SIG-M5 treated with dmso at 0.1 percent for 504 hours (cell line): ENCODE data around the gene SPDYE6.
A peak's percentile ranks its signal among the peaks of the same experiment; 100 is the strongest.
"Not testable (repeated sequence)": the region's sequence is repeated elsewhere in the genome, so short reads cannot be mapped to it uniquely, and the experiment has no call there.

Experiments used
- DNase-seq: peaks from one replicate; lab custom pipeline; 2025; ENCODE audit not compliant: unreplicated experiment; lab: John Stamatoyannopoulos, UW

SPDYE6 gene

DNA sequence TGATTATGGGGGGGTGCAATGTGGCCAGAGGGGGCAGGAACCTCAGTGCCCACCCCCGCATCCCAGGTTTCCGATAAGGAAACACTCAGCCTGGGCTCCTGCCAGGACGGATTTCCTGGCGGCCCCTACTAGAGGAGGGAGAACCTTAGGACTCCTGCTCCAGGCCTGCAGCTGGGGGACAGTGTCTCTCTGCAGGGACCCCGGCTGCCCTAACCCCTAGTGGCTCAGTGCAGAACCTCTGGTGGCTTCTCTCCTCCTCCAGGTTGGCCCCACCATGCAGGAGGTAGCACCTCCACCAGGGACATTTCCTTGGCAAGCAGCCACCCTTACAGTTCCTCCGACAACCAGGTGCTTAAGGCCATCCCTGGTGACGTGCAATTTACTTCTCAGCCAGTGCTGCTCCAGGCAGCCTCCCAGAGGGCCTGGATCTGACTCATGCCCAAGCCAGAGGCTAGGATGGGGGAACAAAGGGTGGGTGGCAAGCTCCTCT, 37.7 kb downstream of the SPDYE6 start:
- DNase-seq: peak; percentile 50

DNA sequence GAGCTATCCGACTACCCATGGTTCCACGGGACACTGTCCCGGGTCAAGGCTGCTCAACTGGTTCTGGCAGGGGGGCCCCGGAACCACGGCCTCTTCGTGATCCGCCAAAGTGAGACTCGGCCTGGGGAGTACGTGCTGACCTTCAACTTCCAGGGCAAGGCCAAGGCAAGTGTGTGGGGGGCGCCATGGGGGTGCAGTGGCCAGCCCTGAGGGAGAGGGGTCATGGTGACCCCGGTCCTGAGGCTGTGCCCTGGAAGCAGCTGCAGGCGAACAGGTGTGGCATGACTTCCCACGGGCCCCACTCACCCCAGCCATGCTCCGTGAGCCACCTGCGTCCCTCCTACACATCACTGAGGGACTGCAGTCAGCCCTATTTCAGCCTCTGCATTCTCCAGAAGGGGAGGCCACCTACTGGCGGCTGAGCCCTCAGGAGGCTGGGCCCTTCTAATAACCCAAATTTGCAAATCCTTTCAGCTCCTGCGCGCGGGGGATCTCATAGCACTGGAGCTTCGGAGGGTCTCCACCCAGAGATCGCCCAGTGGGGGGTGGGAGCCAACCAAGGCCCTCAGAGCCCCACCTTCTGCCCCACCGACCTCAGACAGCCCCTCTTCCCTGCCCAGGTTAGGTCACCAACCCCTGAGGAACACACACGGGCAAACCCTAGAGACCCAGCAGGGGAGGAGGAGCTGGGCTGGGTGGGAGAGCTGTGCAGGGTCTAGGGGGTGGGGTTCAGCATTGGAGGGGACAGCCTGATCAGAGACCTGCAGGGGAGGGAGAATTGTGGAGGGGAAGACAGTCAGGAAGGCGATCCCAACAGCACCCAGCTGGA, 38.8 kb downstream of the SPDYE6 start:
- no peak for DNase-seq

DNA sequence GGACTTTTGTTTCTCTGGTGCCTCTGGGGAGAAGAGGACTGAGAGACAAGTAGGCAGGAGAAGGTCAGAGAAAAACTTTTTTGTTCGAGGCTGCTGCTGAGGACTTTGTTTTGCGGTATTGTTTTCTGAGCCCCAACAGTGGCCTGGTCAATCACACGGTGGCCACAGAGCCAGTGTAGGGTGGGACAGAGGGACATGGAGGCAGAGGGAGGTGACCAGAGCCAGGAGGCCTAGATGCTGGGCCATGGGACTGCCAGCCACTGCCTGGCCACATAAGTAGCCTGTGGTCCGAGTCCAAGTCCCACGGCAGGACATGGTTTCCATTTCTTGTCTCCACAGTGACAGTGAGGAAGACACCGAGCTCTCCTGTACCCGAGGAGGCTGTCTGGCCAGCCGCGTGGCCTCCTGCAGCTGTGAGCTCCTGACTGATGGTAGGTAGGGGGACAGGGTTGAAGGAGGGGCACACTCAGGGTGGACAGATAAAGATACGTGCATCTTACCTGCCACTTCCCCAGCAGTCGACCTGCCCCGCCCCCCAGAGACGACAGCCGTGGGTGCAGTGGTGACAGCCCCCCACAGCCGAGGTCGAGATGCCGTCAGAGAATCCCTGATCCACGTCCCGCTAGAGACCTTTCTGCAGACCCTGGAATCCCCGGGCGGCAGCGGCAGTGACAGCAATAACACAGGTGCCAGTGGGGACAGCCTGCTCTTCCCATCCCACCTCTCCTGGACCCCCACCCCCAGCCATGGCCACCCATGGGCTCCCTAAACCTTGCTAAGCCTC, 42.1 kb downstream of the SPDYE6 start:
- DNase-seq: no peak

- DNase-seq: no peak
Measured at GRCh38 chr7:102312317-102312716, 43.9 kb downstream of the SPDYE6 start.

DNA sequence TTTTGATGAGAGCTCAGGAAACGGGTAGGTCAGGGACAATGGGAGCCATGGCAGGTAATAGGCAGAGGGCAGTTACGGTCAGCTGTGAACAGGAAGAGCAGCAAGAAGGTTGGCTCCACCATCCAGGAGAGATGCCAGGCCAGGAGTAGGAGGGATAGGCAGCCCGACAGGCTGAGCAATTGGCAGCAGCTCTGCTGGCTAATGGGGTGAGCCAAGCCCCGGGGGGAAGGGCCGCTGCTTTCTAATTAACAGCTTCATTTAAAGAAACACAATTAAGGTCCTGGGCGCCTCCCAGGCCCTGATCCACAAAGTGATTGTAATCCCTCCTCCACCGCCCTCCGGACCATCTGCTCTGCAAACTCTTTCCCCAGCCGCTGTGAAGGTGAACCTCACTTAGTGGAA, 45.8 kb downstream of the SPDYE6 start:
- DNase-seq: no peak

DNA sequence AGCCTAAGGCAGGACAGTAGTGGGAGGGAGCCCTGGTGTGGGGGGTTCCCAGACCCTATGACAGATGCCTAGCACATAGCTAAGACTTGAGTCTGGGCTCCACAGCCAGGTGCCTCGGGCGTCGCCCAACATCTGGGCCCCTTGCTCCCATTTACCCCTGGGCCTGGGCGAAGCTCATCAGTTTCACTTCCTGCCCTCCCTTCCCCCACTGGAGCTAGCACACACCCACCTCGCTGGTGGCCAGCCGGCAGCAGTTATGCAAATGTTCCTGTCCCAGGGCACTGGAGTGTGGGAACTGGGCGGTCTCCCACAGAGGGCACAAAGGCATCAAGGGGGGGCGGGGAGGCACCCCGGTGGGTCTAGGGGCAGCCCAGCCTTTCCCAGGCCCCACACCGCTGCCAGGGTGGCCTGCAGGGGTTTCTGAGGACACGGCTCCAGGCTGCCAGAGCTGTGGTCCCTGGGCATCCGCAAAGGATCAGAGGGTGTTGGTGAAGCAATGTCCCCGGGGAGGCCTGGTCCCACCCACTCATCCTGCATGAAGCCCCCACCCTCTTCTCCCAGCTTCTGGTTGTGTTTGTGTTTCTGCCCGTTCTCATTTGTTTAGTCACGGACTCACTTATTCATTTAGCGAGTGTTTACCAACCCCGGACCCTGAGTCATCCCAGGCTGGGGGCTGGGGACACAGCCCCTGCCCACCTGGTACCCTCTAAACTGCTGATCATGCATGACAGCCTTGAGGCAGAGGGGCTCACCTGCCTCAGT, 49.1 kb downstream of the SPDYE6 start:
- DNase-seq: peak; percentile 77

DNA sequence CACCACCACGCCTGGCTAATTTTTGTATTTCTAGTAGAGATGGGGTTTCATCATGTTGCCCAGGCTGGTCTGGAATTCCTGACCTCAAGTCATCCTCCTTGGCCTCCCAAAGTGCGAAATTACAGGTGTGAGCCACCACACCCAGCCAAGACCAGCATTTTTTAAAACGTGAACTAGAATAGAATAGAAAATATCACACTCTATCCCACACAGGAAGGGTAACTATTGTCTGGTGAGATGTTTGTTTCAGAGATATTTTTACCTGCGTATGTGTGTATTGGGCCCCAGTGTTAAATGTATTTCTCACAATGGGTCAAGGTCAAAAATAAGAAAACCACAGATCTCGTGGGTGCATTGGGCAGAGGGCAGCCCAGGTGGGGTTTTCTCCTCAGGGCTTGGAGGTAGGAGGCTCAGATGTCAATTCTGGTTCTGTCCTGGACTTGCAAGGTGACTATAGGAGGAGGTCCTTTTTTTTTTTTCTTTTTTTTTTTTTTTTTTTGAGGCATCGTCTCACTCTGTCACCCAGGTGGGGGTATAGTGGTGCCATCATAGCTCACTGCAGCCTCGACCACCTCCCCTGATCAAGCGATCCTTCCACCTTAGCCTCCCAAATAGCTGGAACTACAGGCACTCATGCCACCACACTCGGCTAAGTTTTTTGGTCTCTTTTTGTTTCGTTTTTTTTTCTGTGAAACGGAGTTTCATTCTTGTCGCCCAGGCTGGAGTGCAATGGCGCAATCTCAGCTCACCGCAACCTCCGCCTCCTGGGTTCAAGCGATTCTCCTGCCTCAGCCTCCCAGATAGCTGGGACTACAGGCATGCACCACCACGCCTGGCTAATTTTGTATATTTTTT, 50.6 kb downstream of the SPDYE6 start:
- DNase-seq: no peak

DNA sequence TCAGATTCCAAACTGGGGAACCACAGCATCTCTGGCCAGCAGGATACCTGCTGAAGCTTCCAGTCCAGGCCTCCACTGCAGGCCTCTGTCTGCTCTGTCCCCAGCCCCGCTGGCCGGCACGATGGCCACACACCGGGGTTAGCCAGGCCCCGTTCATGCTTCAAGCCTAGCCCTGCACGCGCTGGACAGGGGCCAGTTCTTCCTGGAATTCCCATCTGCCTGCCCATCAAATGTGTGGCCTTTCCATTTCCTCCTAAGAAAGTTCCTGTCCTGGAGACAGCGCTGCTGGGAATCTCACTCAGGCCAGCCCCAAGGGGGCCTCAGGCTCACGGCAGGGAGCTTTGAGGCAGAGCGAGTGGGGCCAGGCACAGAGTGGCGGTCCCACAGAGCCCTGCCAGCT, 51.6 kb downstream of the SPDYE6 start:
- DNase-seq: no peak

GRCh38 chr7:102303669-102304422, 52.4 kb downstream of the SPDYE6 start:
- DNase-seq: no peak

- DNase-seq: no peak
Measured at GRCh38 chr7:102302025-102302424, 54.2 kb downstream of the SPDYE6 start.

DNA sequence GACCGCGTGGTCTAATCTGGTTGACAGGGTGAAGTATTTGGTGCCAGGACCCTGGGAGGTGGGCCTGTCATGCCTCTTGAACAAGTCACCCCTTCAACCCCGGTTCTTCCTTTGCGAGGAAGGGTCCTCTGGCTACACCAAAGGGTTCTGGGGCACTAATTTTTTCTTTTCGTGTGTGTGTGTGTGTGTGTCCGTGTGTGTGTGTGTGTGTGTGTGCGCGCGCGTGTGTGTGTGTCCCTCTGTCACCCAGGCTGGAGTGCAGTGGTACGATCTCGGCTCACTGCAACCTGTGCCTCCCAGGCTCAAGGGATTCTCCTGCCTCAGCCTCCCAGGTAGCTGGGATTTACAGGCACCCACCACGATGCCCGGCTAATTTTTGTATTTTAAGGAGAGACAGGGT, 54.9 kb downstream of the SPDYE6 start:
- not testable (repeated sequence) for DNase-seq

DNA sequence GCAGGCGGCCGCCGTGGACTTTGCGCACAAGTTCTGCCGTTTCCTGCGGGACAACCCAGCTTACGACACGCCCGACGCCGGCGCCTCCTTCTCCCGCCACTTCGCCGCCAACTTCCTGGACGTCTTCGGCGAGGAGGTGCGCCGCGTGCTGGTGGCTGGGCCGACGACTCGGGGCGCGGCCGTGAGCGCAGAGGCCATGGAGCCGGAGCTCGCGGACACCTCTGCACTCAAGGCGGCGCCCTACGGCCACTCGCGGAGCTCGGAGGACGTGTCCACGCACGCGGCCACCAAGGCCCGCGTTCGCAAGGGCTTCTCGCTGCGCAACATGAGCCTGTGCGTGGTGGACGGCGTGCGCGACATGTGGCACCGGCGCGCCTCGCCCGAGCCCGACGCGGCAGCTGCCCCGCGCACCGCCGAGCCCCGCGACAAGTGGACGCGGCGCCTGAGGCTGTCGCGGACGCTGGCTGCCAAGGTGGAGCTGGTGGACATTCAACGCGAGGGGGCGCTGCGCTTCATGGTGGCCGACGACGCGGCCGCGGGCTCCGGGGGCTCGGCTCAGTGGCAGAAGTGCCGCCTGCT, 55.5 kb downstream of the SPDYE6 start:
- no peak for DNase-seq

DNA sequence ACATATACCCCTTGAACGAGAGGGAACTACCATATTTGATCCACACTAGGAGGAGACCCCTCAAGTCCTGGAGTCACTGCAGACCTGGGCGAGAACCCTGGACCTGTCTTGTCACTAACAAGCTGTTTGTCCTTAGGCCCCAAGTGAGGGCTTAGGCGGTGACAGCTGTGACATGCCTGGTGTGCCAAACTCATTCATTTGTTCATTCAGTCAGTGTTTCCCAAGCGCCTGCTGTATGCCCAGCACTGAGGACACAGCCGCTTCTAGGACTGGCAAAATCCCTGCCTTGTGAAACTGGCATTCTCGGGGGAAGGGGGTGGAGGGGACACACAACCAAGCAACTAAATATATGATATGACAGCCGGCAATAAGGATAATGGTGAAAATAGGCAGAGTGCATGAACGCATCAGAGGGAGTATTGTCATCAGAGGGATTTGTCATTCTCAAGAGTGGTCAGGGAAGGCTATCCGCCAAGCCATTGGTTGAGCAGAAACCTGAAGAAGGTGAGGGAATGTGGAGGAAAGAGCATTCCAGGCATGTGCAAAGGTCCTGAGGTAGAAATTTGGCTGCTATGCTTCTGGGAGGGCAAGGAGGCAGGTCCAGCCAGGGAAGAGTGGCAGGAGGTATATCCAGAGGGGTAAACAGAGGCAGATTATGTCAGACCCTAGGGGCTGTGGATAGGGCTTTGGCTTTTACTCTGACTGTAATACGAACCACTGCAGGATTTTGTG, 58.6 kb downstream of the SPDYE6 start:
- DNase-seq: no peak

GRCh38 chr7:102296514-102296913, 59.7 kb downstream of the SPDYE6 start:
- DNase-seq: no peak

DNA sequence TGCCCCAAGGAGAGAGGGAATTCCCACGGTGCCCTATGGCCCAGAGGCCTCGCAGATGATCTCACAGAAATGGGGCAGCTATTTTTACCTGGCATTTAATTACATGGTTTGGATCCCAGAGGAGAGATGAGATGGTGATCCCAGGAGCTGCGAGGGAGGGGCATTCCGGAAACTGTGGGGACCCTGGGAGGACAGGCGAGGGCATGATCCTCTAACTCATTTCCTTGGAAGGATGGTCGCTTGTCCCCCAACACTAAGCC, 60.1 kb downstream of the SPDYE6 start:
- no peak for DNase-seq
